ENCODE data around the gene HBB.

DNA sequence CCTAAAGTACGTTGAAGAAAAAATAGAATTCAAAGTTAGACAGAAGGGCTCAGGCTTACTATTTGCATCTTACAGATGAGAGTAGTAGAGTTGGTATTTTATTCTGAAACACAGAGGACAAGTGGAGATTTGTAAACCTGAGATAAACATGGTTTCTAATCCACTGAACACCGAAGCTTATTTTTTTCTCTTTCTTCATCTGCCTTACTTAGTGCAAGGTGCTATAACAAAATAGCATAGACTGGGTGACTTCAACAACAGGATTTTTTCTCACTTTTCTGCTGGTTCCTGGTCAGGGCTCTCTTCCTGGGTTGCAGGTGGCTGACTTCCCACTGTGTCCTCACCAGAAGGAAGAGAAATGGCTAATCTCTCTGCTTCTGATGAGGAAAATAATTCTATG lies 24.9 kb upstream of the HBB start:
- no peak for TF ChIP-seq CTCF (conservative IDR thresholded peaks at IDR 0.05)
- no peak for TF ChIP-seq ZFX (IDR thresholded peaks at IDR 0.05)

Data from C4-2B (cell line).